Measurements from ENCODE around the gene SSTR3. TPM values are rescaled to one million over a fixed set of nuclear protein-coding genes. Genes with fewer than 3 reads are reported as not detected.

Gene SSTR3
- total RNA-seq, 1 donor from 2014 or later: not detected

GRCh38 chr22:37167176-37167980, 44.9 kb downstream of the SSTR3 start:
- no peak overlapping the region for H3K4me3 Mint-ChIP-seq (ENCODE audit: unreplicated experiment)
- no peak for FAIRE-seq
- H3K27ac ChIP-seq (ENCODE audit: low read depth, low read length): no peak overlapping the region
- H3K9me3 ChIP-seq (ENCODE audit: insufficient read depth, low read depth, low read length): no peaks in the 10 kb centered on the region
- no peak overlapping the region for H3K4me2 ChIP-seq (ENCODE audit: low read length)
- peaks cover 2% of the 10 kb centered on the region for H3K4me1 Mint-ChIP-seq (ENCODE audit: low read depth, unreplicated experiment)
- H3K4me3 ChIP-seq (ENCODE audit: insufficient read depth, low read depth, low read length): no peak overlapping the region
- H4K20me1 ChIP-seq (ENCODE audit: insufficient read depth, low read length): no peaks in the 10 kb centered on the region
- no peaks in the 10 kb centered on the region for H3K79me2 ChIP-seq (ENCODE audit: insufficient read depth, low read length)
- H2AFZ ChIP-seq (ENCODE audit: low read depth, low read length): no peak overlapping the region
- peaks cover 5% of the 10 kb centered on the region for H3K9me3 Mint-ChIP-seq (ENCODE audit: unreplicated experiment)
- no peaks in the 10 kb centered on the region for H3K36me3 ChIP-seq (ENCODE audit: insufficient read depth, low read length)
- no peaks in the 10 kb centered on the region for H3K36me3 Mint-ChIP-seq (ENCODE audit: low read depth, unreplicated experiment)
- peaks cover 53% of the 10 kb centered on the region for H3K27me3 Mint-ChIP-seq (ENCODE audit: low read depth, unreplicated experiment)
- TF ChIP-seq EZH2 (IDR thresholded peaks at IDR 0.05; ENCODE audit: insufficient read depth, low read length): no peak
- TF ChIP-seq, protein P1, sequence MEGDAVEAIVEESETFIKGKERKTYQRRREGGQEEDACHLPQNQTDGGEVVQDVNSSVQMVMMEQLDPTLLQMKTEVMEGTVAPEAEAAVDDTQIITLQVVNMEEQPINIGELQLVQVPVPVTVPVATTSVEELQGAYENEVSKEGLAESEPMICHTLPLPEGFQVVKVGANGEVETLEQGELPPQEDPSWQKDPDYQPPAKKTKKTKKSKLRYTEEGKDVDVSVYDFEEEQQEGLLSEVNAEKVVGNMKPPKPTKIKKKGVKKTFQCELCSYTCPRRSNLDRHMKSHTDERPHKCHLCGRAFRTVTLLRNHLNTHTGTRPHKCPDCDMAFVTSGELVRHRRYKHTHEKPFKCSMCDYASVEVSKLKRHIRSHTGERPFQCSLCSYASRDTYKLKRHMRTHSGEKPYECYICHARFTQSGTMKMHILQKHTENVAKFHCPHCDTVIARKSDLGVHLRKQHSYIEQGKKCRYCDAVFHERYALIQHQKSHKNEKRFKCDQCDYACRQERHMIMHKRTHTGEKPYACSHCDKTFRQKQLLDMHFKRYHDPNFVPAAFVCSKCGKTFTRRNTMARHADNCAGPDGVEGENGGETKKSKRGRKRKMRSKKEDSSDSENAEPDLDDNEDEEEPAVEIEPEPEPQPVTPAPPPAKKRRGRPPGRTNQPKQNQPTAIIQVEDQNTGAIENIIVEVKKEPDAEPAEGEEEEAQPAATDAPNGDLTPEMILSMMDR (IDR thresholded peaks at IDR 0.05; ENCODE audit: insufficient read depth, low read depth, low read length): no peak
- H3K9ac ChIP-seq (ENCODE audit: low read length): no peak overlapping the region
- H3K4me1 ChIP-seq (ENCODE audit: insufficient read depth, low read length): no peaks in the 10 kb centered on the region
- no peak for DNase-seq (ENCODE audit: low read depth)
- H3K27me3 ChIP-seq (ENCODE audit: insufficient read depth, low read length): no peaks in the 10 kb centered on the region
- no peak overlapping the region for H3K27ac Mint-ChIP-seq (ENCODE audit: unreplicated experiment)

GRCh38 chr22:37166675-37167066, 45.6 kb downstream of the SSTR3 start:
- TF ChIP-seq EZH2 (IDR thresholded peaks at IDR 0.05; ENCODE audit: insufficient read depth, low read length): no peak
- TF ChIP-seq, protein P1 (IDR thresholded peaks at IDR 0.05; ENCODE audit: insufficient read depth, low read depth, low read length): no peak
- Histone ChIP-seq H3K36me3 (ENCODE audit: insufficient read depth, low read length) (no peaks in the 10 kb centered on the region), H3K9ac (ENCODE audit: low read length) (no peak overlapping the region), H3K4me3 (ENCODE audit: insufficient read depth, low read depth, low read length) (no peak overlapping the region), H3K27ac (ENCODE audit: low read depth, low read length) (no peak overlapping the region), H4K20me1 (ENCODE audit: insufficient read depth, low read length) (no peaks in the 10 kb centered on the region), H3K79me2 (ENCODE audit: insufficient read depth, low read length) (no peaks in the 10 kb centered on the region), H3K27me3 (ENCODE audit: insufficient read depth, low read length) (no peaks in the 10 kb centered on the region), H3K9me3 (ENCODE audit: insufficient read depth, low read depth, low read length) (no peaks in the 10 kb centered on the region), H3K4me1 (ENCODE audit: insufficient read depth, low read length) (no peaks in the 10 kb centered on the region), H3K4me2 (ENCODE audit: low read length) (peak overlapping the region; percentile 50), H2AFZ (ENCODE audit: low read depth, low read length) (peak overlapping the region; percentile 81)
- Mint-ChIP-seq H3K4me3 (ENCODE audit: unreplicated experiment) (no peak overlapping the region), H3K27ac (ENCODE audit: unreplicated experiment) (no peak overlapping the region), H3K4me1 (ENCODE audit: low read depth, unreplicated experiment) (peaks cover 2% of the 10 kb centered on the region), H3K9me3 (ENCODE audit: unreplicated experiment) (peaks cover 5% of the 10 kb centered on the region), H3K27me3 (ENCODE audit: low read depth, unreplicated experiment) (peaks cover 51% of the 10 kb centered on the region), H3K36me3 (ENCODE audit: low read depth, unreplicated experiment) (no peaks in the 10 kb centered on the region)
- DNase-seq (ENCODE audit: low read depth) (peak; percentile 49), FAIRE-seq (no peak)
